ENCODE measurements around the gene BANF2.

- TF ChIP-seq CTCF (IDR thresholded peaks at IDR 0.05) (no peak), POLR2A (IDR thresholded peaks at IDR 0.05) (no peak)
These were observed 21.0 kb downstream of the BANF2 start for GRCh38 chr20:17720755-17721154.

Measured in vagina (tissue), 2 donors.